ENCODE results near the gene SAV1.
"Not testable (repeated sequence)": the region's sequence is repeated elsewhere in the genome, so short reads cannot be mapped to it uniquely, and the experiment has no call there.

The SAV1 gene

GRCh38 chr14:50667996-50668825 is at the start of gene SAV1:
Gene SAV1, minus strand, starts transcription at chr14:50668306. Its CDS starts 339 bp downstream, at chr14:50667967.
- DNase-seq (ENCODE audit: low spot score) = peak; percentile 83

GRCh38 chr14:50717811-50718210 is 49.7 kb upstream of the SAV1 start:
- DNase-seq (ENCODE audit: low spot score) = no peak

GRCh38 chr14:50714450-50715073 is 46.5 kb upstream of the SAV1 start:
- peak; percentile 54 for DNase-seq (ENCODE audit: low spot score)

- no peak for DNase-seq (ENCODE audit: low spot score)
Measured at GRCh38 chr14:50711043-50711442, 42.9 kb upstream of the SAV1 start.

- no peak for DNase-seq (ENCODE audit: low spot score)
Measured at GRCh38 chr14:50705026-50705593, 37.0 kb upstream of the SAV1 start.

- no peak for DNase-seq (ENCODE audit: low spot score)
Measured at GRCh38 chr14:50704454-50705010, 36.4 kb upstream of the SAV1 start.

- no peak for DNase-seq (ENCODE audit: low spot score)
Measured at GRCh38 chr14:50697659-50698290, 29.7 kb upstream of the SAV1 start.

- not testable (repeated sequence) for DNase-seq (ENCODE audit: low spot score)
Measured at GRCh38 chr14:50694260-50694659, 26.2 kb upstream of the SAV1 start.

GRCh38 chr14:50688875-50689274 is 20.8 kb upstream of the SAV1 start:
- no peak for DNase-seq (ENCODE audit: low spot score)

- no peak for DNase-seq (ENCODE audit: low spot score)
Measured at GRCh38 chr14:50679674-50680073, 11.6 kb upstream of the SAV1 start.

GRCh38 chr14:50678163-50678562 is 10.1 kb upstream of the SAV1 start:
- DNase-seq (ENCODE audit: low spot score) = no peak

- DNase-seq (ENCODE audit: low spot score) = peak; percentile 48
Measured at GRCh38 chr14:50677527-50678063, 9.5 kb upstream of the SAV1 start.

GRCh38 chr14:50676814-50677516 is 8.9 kb upstream of the SAV1 start:
- DNase-seq (ENCODE audit: low spot score) = no peak

GRCh38 chr14:50675597-50675996 is 7.5 kb upstream of the SAV1 start:
- no peak for DNase-seq (ENCODE audit: low spot score)

GRCh38 chr14:50670866-50671256 is 2.8 kb upstream of the SAV1 start:
- DNase-seq (ENCODE audit: low spot score) = no peak

- no peak for DNase-seq (ENCODE audit: low spot score)
Measured at GRCh38 chr14:50670196-50670865, 2.2 kb upstream of the SAV1 start.

GRCh38 chr14:50669441-50669986 is 1.4 kb upstream of the SAV1 start:
- DNase-seq (ENCODE audit: low spot score) = no peak

GRCh38 chr14:50668826-50669143 is 679 bp upstream of the SAV1 start:
- no peak for DNase-seq (ENCODE audit: low spot score)

GRCh38 chr14:50667684-50667995 is 466 bp downstream of the SAV1 start:
- no peak for DNase-seq (ENCODE audit: low spot score)

GRCh38 chr14:50666772-50667683 is 1.1 kb downstream of the SAV1 start:
- DNase-seq (ENCODE audit: low spot score) = peak; percentile 85
